Karpas-422 (cell line): ENCODE data around the gene CFAP300. TPM values are rescaled to one million over a fixed set of nuclear protein-coding genes. Genes with fewer than 3 reads are reported as not detected.

Experiments
- DNase-seq: peaks from one replicate; pipeline ENCODE4 v3.0.0-alpha.2; 2015
- H2AFZ ChIP-seq: fragments of 200-600 bp; sonication (generic); 2 replicates; pipeline ENCODE4 v1.6.1; 2014; ENCODE audit warnings: antibody characterized with exemption, low read length, mixed read lengths
- H3K27ac ChIP-seq: fragments of 200-600 bp; sonication (generic); 2 replicates; pipeline ENCODE4 v1.5.1; 2014; ENCODE audit warnings: mild to moderate bottlenecking, low read length, moderate library complexity
- H3K27me3 ChIP-seq: fragments of 200-600 bp; sonication (generic); 2 replicates; pipeline ENCODE4 v1.6.1; 2014; ENCODE audit warnings: low read length, mixed read lengths
- H3K36me3 ChIP-seq: fragments of 200-600 bp; sonication (generic); 2 replicates; pipeline ENCODE4 v1.6.1; 2014; ENCODE audit warnings: low read length, mixed read lengths; ENCODE audit not compliant: insufficient read depth
- H3K4me1 ChIP-seq: fragments of 200-600 bp; sonication (generic); 2 replicates; pipeline ENCODE4 v1.6.1; 2014; ENCODE audit warnings: mild to moderate bottlenecking, low read length, mixed read lengths
- H3K4me2 ChIP-seq: fragments of 200-600 bp; sonication (generic); 2 replicates; pipeline ENCODE4 v1.6.1; 2014; ENCODE audit warnings: low read length, low read depth, mild to moderate bottlenecking; ENCODE audit not compliant: poor library complexity, severe bottlenecking
- H3K4me3 ChIP-seq: fragments of 200-600 bp; sonication (generic); 2 replicates; pipeline ENCODE4 v1.5.1; 2014; ENCODE audit warnings: mild to moderate bottlenecking, antibody characterized with exemption, low read length, mixed read lengths
- H3K79me2 ChIP-seq: fragments of 200-600 bp; sonication (generic); 2 replicates; pipeline ENCODE4 v1.6.1; 2014; ENCODE audit warnings: mild to moderate bottlenecking, low read length, mixed read lengths
- H3K9ac ChIP-seq: fragments of 200-600 bp; sonication (generic); 2 replicates; pipeline ENCODE4 v1.6.0; 2014; ENCODE audit warnings: low read length
- H3K9me2 ChIP-seq: fragments of 200-600 bp; sonication (generic), shearing (Covaris generic); replicated peaks from 2 replicates; pipeline ENCODE4 v1.6.0; 2014; ENCODE audit warnings: mild to moderate bottlenecking, low read length, moderate library complexity; ENCODE audit not compliant: insufficient read depth
- H3K9me3 ChIP-seq: fragments of 300-700, 200-600 bp; sonication (generic); 2 replicates; pipeline ENCODE4 v1.6.1; 2014; ENCODE audit warnings: low read length, mixed read lengths
- H4K20me1 ChIP-seq: fragments of 200-600 bp; sonication (generic); 2 replicates; pipeline ENCODE4 v1.6.1; 2014; ENCODE audit warnings: mild to moderate bottlenecking, antibody characterized with exemption, low read length, low read depth; ENCODE audit not compliant: insufficient read depth
- total RNA-seq: library from RNA; depleted of rRNA; stranded (reverse); fragments of >200 nt; shearing (Covaris generic); gene quantifications from 2 replicates; pipeline ENCODE4 v1.2.3, GENCODE V29; 2014; ENCODE audit warnings: low replicate concordance

Gene CFAP300
- total RNA-seq, 1 experiment from 2014 or later, result not detected

DNA sequence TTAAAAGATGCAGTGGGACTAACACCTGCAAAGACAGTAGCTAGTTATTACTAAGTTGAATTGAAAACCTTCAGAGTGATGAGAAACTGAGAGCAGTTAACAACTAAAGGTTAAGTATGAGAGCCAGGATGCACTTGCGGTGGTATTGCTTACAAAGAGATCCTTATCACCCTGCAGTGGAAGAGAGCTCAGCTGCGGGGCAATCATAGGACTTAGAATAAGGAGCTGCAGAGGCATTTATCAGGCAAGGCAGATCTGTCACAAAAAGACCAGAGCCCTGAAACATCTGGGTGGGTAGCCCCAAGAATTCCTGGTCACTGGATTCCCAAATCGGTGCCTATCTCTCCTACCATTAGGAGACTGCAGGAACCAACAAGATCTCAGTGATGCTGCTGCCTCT, 34.3 kb upstream of the CFAP300 start:
- H3K9ac ChIP-seq, result no peak overlapping the region
- no peaks in the 10 kb centered on the region for H3K4me1 ChIP-seq
- H3K27me3 ChIP-seq, result no peaks in the 10 kb centered on the region; the same call in 1 of the 2 replicates
- no peak for DNase-seq
- no peaks in the 10 kb centered on the region for H3K36me3 ChIP-seq
- no peaks in the 10 kb centered on the region for H3K9me2 ChIP-seq
- H2AFZ ChIP-seq, result no peak overlapping the region
- H4K20me1 ChIP-seq, result no peaks in the 10 kb centered on the region
- no peaks in the 10 kb centered on the region for H3K9me3 ChIP-seq
- H3K27ac ChIP-seq, result no peak overlapping the region
- H3K79me2 ChIP-seq, result no peaks in the 10 kb centered on the region
- H3K4me2 ChIP-seq, result no peak overlapping the region
- no peak overlapping the region for H3K4me3 ChIP-seq

DNA sequence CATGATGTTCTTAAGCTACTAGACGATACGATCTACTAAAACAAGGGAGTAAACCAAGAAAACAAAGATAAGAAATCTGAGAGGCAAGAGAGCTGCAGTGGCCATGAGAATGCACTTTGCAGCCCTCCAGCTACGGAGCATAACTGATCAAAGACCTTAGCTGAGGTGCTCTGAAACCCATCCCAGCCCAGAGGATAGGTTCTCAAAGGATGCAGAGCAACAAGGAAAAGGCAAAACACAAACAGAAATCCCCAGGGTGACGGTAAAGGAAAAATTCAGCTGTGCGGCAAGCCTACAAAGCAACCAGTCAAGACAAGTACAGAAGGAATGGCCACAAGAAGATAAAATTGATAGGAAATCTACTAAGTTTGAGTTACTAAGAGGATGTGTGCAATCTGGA, 32.5 kb upstream of the CFAP300 start:
- no peaks in the 10 kb centered on the region for H3K9me2 ChIP-seq
- no peaks in the 10 kb centered on the region; the same call in 1 of the 2 replicates for H3K27me3 ChIP-seq
- no peak overlapping the region for H2AFZ ChIP-seq
- no peak overlapping the region for H3K4me3 ChIP-seq
- H3K79me2 ChIP-seq, result no peaks in the 10 kb centered on the region
- H3K4me2 ChIP-seq, result no peak overlapping the region
- H4K20me1 ChIP-seq, result no peaks in the 10 kb centered on the region
- H3K4me1 ChIP-seq, result no peaks in the 10 kb centered on the region
- no peaks in the 10 kb centered on the region for H3K9me3 ChIP-seq
- H3K9ac ChIP-seq, result no peak overlapping the region
- H3K36me3 ChIP-seq, result no peaks in the 10 kb centered on the region
- no peak for DNase-seq
- H3K27ac ChIP-seq, result no peak overlapping the region

DNA sequence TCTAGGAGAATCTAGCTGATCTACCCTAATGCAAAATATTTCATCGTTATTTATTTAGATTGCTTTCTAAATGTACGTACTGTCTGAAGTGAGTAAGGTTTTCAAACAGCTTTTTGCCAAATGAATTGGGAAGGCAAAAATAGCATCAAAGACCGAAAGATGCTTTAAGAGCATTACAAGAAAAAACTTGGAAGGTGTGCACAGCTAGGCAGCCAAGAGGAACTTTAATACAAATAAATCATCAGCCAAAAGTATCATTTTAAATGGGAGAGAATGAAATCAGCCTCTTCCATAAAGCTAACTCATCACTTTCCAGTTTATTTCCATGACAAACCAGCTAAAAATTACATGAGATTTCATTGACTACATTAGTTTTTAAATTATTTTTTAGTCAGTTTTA, 30.2 kb upstream of the CFAP300 start:
- H3K79me2 ChIP-seq, result no peaks in the 10 kb centered on the region
- H3K9ac ChIP-seq, result no peak overlapping the region
- H3K9me2 ChIP-seq, result no peaks in the 10 kb centered on the region
- no peak overlapping the region for H2AFZ ChIP-seq
- H3K4me3 ChIP-seq, result no peak overlapping the region
- DNase-seq, result no peak
- H3K27me3 ChIP-seq, result no peaks in the 10 kb centered on the region; the same call in 1 of the 2 replicates
- H3K9me3 ChIP-seq, result no peaks in the 10 kb centered on the region
- H4K20me1 ChIP-seq, result no peaks in the 10 kb centered on the region
- no peaks in the 10 kb centered on the region for H3K4me1 ChIP-seq
- H3K4me2 ChIP-seq, result no peak overlapping the region
- no peak overlapping the region for H3K27ac ChIP-seq
- no peaks in the 10 kb centered on the region for H3K36me3 ChIP-seq

DNA sequence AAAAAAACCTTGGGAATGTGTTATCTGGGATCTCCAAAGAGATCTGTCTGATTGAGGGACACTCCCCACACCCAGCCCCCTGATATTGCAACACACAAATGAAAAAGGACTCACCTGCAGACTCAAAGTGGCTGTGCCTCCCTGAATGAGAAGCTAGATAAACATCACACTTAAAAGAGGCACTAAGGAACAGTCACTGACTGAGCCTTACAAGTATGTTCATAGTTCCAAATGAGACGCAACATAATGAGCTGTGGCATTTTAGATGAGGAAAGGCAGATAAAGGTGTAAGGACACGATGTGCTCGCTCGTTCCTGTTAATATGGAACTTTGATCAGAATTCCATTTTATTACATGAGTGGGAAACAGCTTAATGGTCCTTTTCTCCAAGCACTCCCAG, 21.0 kb upstream of the CFAP300 start:
- Histone ChIP-seq H3K9me2 (no peaks in the 10 kb centered on the region), H3K9ac (no peak overlapping the region), H3K4me1 (no peaks in the 10 kb centered on the region), H2AFZ (no peak overlapping the region), H3K36me3 (no peaks in the 10 kb centered on the region), H3K79me2 (no peaks in the 10 kb centered on the region), H3K9me3 (no peaks in the 10 kb centered on the region), H3K4me2 (no peak overlapping the region), H4K20me1 (no peaks in the 10 kb centered on the region), H3K27me3 (no peaks in the 10 kb centered on the region), H3K4me3 (no peak overlapping the region), H3K27ac (no peak overlapping the region)
- no peak for DNase-seq

DNA sequence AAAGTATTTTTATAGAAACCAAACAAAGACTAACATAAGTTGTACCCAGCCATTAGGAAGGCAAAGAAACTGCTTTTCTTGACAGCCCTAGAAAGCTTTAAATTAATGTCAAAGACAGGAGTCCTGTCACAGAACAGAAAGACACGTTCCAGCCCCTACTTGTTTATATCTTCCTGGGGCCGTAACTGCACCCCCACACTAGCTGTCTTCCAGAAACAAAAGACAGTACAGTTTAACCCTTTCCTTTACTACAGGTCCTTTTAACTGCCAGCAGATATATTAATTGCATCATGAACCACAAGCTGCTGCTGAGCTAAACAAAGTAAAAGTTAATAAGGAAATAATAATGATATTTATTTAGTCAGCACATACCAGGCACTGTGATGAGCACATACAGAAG, 20.3 kb upstream of the CFAP300 start:
- Histone ChIP-seq H4K20me1 (no peaks in the 10 kb centered on the region), H3K79me2 (no peaks in the 10 kb centered on the region), H2AFZ (no peak overlapping the region), H3K27me3 (no peaks in the 10 kb centered on the region), H3K9me2 (no peaks in the 10 kb centered on the region), H3K9ac (no peak overlapping the region), H3K36me3 (no peaks in the 10 kb centered on the region), H3K9me3 (no peaks in the 10 kb centered on the region), H3K27ac (no peak overlapping the region), H3K4me2 (no peak overlapping the region), H3K4me3 (no peak overlapping the region), H3K4me1 (no peaks in the 10 kb centered on the region)
- DNase-seq, result no peak

DNA sequence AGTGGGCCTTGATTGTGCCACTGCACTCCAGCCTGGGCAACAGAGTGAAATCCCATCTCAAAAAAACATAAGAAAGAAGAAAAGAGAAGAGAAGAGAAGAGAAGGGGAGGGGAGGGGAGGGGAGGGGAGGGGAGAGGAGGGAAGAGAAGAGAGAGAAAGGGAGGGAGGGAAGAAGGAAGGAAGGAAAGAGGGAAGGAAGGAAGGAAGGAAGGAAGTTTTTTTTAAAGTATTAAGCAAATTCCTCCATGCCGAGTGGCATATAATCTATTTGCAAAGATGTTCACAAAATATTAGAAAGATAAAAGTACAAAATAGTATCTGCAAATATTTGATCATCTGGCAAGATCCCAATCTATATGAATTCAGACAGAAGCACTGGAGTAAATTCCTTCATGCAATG, 10.5 kb upstream of the CFAP300 start:
- no peak overlapping the region for H3K4me2 ChIP-seq
- H2AFZ ChIP-seq, result no peak overlapping the region
- H3K9ac ChIP-seq, result no peak overlapping the region
- no peak for DNase-seq
- H3K9me2 ChIP-seq, result no peaks in the 10 kb centered on the region
- no peaks in the 10 kb centered on the region for H3K79me2 ChIP-seq
- no peaks in the 10 kb centered on the region for H3K9me3 ChIP-seq
- no peak overlapping the region for H3K27ac ChIP-seq
- no peaks in the 10 kb centered on the region for H3K36me3 ChIP-seq
- H3K4me3 ChIP-seq, result no peak overlapping the region
- H3K4me1 ChIP-seq, result no peaks in the 10 kb centered on the region
- no peaks in the 10 kb centered on the region for H3K27me3 ChIP-seq
- H4K20me1 ChIP-seq, result no peaks in the 10 kb centered on the region

DNA sequence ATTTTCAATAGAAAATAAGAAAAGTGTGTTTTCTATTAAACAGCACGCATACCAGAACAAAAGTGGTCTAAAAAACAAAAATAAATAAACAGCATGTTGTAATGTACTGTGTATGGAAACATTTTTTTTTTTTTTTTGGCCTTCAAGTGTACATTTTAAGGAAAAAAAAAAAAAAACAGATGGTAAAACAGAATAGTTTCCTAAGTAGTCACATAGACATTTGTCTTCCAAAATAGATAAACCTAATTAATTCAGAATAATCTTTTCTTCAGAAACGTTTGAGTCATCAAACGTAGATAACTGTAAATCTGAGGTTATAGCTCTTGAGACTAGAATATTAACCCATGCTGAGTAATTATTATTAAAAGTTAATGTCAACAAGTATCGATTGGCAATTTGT, 396 bp upstream of the CFAP300 start:
- Histone ChIP-seq H3K27ac (no peak overlapping the region), H3K4me3 (no peak overlapping the region), H2AFZ (no peak overlapping the region), H3K4me1 (no peaks in the 10 kb centered on the region), H3K4me2 (no peak overlapping the region), H3K36me3 (no peaks in the 10 kb centered on the region), H3K27me3 (no peaks in the 10 kb centered on the region), H3K79me2 (no peaks in the 10 kb centered on the region), H4K20me1 (no peaks in the 10 kb centered on the region), H3K9me3 (no peaks in the 10 kb centered on the region), H3K9me2 (no peaks in the 10 kb centered on the region), H3K9ac (no peak overlapping the region)
- DNase-seq, result no peak

DNA sequence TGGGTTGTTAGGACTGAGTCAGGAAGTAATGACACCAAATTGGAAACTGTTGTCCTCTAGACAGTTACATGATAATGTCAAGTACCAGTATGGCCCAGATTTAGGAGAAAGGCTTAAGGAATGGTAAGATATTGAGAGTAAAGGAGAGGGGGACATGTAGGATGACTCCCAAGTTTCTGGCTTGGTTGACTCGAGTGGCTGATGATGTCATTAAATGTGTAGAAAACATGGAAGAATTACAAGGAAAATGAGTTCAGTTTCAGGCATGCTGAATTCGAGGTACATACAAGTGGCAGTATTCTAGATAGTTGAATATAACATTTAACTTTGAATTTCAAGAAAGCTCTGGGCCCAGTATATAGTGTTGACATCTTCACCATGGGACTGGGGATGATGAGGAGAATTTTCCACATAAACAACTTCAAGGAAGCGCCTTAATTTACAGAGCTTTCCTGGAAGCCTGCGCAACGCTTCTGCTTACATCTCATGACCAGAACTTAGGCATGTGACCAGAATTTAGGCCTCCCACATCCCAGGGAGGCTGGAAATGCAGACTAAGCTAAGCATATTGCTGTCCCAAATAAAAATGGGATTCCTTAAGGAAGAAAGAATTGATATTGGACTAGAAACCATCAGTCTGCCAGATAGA, 3.8 kb downstream of the CFAP300 start:
- Histone ChIP-seq H2AFZ (no peak overlapping the region), H3K27ac (no peak overlapping the region), H3K9me2 (no peaks in the 10 kb centered on the region), H3K27me3 (no peaks in the 10 kb centered on the region), H3K9me3 (no peaks in the 10 kb centered on the region), H3K79me2 (no peaks in the 10 kb centered on the region), H3K4me3 (no peak overlapping the region), H3K4me2 (no peak overlapping the region), H4K20me1 (no peaks in the 10 kb centered on the region), H3K4me1 (no peaks in the 10 kb centered on the region), H3K36me3 (no peaks in the 10 kb centered on the region), H3K9ac (no peak overlapping the region)
- DNase-seq, result no peak
